Caco-2 (cell line): ENCODE measurements around the gene WDR82. TPM values are rescaled to one million over a fixed set of nuclear protein-coding genes. Genes with fewer than 3 reads are reported as not detected.

Experiments
- BruUV-seq: library from RNA; stranded (reverse); fragments of 400-500 nt; replicated peaks from 2 replicates; lab custom pipeline; 2021; lab: Mats Ljungman, UMichigan
- CTCF ChIA-PET: fragments of 300-600 bp; sonication (Branson Sonifier 250); formaldehyde crosslinking; loops from one replicate; lab custom pipeline; 2022; ENCODE audit warnings: antibody characterized with exemption; lab: Charles Lee
- POLR2A ChIA-PET: fragments of 300-600 bp; sonication (Branson Sonifier 250); formaldehyde crosslinking; loops from one replicate; lab custom pipeline; 2022; ENCODE audit warnings: antibody characterized with exemption; lab: Charles Lee
- DNase-seq, 2 experiments: peaks; one replicate each; pipeline versions ENCODE4 v3.0.0 to v3.0.0-alpha.2; 2020 to 2022
- H3K27me3 ChIP-seq: replicated peaks from 2 replicates; pipeline ENCODE4 v1.6.0; 2011; ENCODE audit warnings: low read length; ENCODE audit not compliant: control insufficient read depth, insufficient read depth
- H3K36me3 ChIP-seq: 2 replicates; pipeline ENCODE4 v1.5.1; 2011; ENCODE audit warnings: low read length; ENCODE audit not compliant: control insufficient read depth, insufficient read depth
- H3K4me1 ChIP-seq: fragments of 250-450 bp; sonication (Bioruptor Pico); 2 replicates; pipeline ENCODE4 v1.5.1; 2020; ENCODE audit warnings: mild to moderate bottlenecking
- H3K4me3 ChIP-seq: 2 replicates; pipeline ENCODE4 v1.5.1; 2011; ENCODE audit warnings: low read depth, mild to moderate bottlenecking, control low read depth, low read length
- H3K9me3 ChIP-seq: fragments of 250-450 bp; sonication (Bioruptor Pico); 2 replicates; pipeline ENCODE4 v1.5.1; 2020; ENCODE audit warnings: mild to moderate bottlenecking, moderate library complexity
- H3K27ac Mint-ChIP-seq: one replicate; pipeline ENCODE4 v1.8.0; 2022; ENCODE audit warnings: mixed read lengths; ENCODE audit not compliant: unreplicated experiment
- H3K27me3 Mint-ChIP-seq: one replicate; pipeline ENCODE4 v1.8.0; 2022; ENCODE audit warnings: mixed read lengths; ENCODE audit not compliant: insufficient read depth, unreplicated experiment
- H3K36me3 Mint-ChIP-seq: one replicate; pipeline ENCODE4 v1.8.0; 2022; ENCODE audit warnings: mild to moderate bottlenecking, mixed read lengths; ENCODE audit not compliant: insufficient read depth, unreplicated experiment
- H3K4me1 Mint-ChIP-seq: one replicate; pipeline ENCODE4 v1.8.0; 2022; ENCODE audit warnings: low read depth, mixed read lengths; ENCODE audit not compliant: unreplicated experiment
- H3K4me3 Mint-ChIP-seq: one replicate; pipeline ENCODE4 v1.8.0; 2022; ENCODE audit warnings: mild to moderate bottlenecking, moderate library complexity, mixed read lengths; ENCODE audit not compliant: unreplicated experiment
- H3K9me3 Mint-ChIP-seq: one replicate; pipeline ENCODE4 v1.8.0; 2022; ENCODE audit warnings: mixed read lengths; ENCODE audit not compliant: unreplicated experiment
- CTCF ChIP-seq, 2 experiments: fragments of 200-600 bp in 1 of 2; IDR thresholded peaks; 1 replicate in 1 of 2; 2 replicates in 1 of 2; pipeline versions ENCODE4 v1.5.1 to v1.8.0; 2011 to 2022; ENCODE audit warnings: antibody characterized with exemption in 1 of 2, control low read depth in 1 of 2, inconsistent platforms in 1 of 2, low read depth in 1 of 2, low read length in 1 of 2, mild to moderate bottlenecking in 1 of 2, moderate library complexity in 1 of 2; ENCODE audit not compliant: insufficient read depth in 1 of 2, severe bottlenecking in 1 of 2, unreplicated experiment in 1 of 2
- intact Hi-C: fragments of 100-400 bp; cut with micrococcal nuclease; formaldehyde crosslinking; loops from one replicate; pipeline ENCODE4 v1.10.0; 2022; ENCODE audit not compliant: unreplicated experiment
- total RNA-seq: library from RNA; stranded (reverse); gene quantifications from 2 replicates; pipeline ENCODE4 v1.2.3, GENCODE V29; 2022

Gene WDR82
- total RNA-seq, 1 experiment from 2014 or later, result 67.1 TPM

DNA sequence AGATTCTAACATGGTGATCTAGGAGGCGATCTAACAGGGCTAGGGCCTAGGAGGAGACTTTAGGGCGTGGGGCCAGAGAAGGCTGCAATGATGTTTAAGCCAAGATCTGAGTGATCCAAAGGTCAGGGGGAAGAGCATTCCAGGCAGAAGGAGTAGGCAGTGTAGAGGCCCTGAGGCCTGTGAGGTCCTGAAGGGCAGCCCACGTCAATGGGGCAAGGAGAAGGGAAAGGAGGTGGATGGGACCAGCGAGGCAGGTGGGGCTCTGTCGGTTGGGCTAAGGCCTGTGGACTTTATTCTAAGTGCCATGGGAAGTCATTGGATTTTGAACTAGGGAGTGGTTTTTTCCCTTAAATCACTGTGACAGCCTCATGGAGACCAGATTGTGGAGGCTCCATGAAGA is 27.5 kb upstream of the WDR82 start:
- H3K27me3 ChIP-seq, result no peaks in the 10 kb centered on the region
- peaks cover 13% of the 10 kb centered on the region for H3K4me1 Mint-ChIP-seq
- DNase-seq, result no peak
- H3K9me3 Mint-ChIP-seq, result no peaks in the 10 kb centered on the region
- intact Hi-C loops, result no loop called here
- H3K4me3 ChIP-seq, result no peak overlapping the region
- H3K27ac Mint-ChIP-seq, result peak overlapping the region; percentile 8
- ChIA-PET CTCF (no interaction called here), POLR2A (no interaction called here)
- H3K27me3 Mint-ChIP-seq, result no peaks in the 10 kb centered on the region
- no peaks in the 10 kb centered on the region for H3K36me3 ChIP-seq
- TF ChIP-seq CTCF (IDR thresholded peaks at IDR 0.05; ENCODE audit: insufficient read depth in 1 of 2, low read depth in 1 of 2, low read length in 1 of 2, severe bottlenecking in 1 of 2, unreplicated experiment in 1 of 2), result no peak
- peaks cover 4% of the 10 kb centered on the region for H3K36me3 Mint-ChIP-seq
- H3K4me1 ChIP-seq, result peaks cover 16% of the 10 kb centered on the region
- no TSS peak for BruUV-seq
- no peak overlapping the region for H3K4me3 Mint-ChIP-seq
- no peaks in the 10 kb centered on the region for H3K9me3 ChIP-seq

GRCh38 chr3:52303811-52304210 is 25.4 kb upstream of the WDR82 start:
- H3K27ac Mint-ChIP-seq, result no peak overlapping the region
- CTCF ChIA-PET, result no interaction called here
- peaks cover 35% of the 10 kb centered on the region for H3K4me1 ChIP-seq

GRCh38 chr3:52302426-52303145 is 24.1 kb upstream of the WDR82 start:
- no peak for DNase-seq
- Histone ChIP-seq H3K4me1 (peaks cover 48% of the 10 kb centered on the region), H3K36me3 (no peaks in the 10 kb centered on the region), H3K9me3 (no peaks in the 10 kb centered on the region), H3K27me3 (no peaks in the 10 kb centered on the region), H3K4me3 (no peak overlapping the region)
- no peak for TF ChIP-seq CTCF (IDR thresholded peaks at IDR 0.05; ENCODE audit: insufficient read depth in 1 of 2, low read depth in 1 of 2, low read length in 1 of 2, severe bottlenecking in 1 of 2, unreplicated experiment in 1 of 2)
- intact Hi-C loops, result no loop called here
- CTCF ChIA-PET, result no interaction called here
- Mint-ChIP-seq H3K27ac (no peak overlapping the region), H3K4me3 (no peak overlapping the region), H3K4me1 (peaks cover 38% of the 10 kb centered on the region), H3K36me3 (peaks cover 35% of the 10 kb centered on the region), H3K9me3 (no peaks in the 10 kb centered on the region), H3K27me3 (no peaks in the 10 kb centered on the region)
- POLR2A ChIA-PET, result no interaction called here
- BruUV-seq, result no TSS peak

More at GRCh38 chr3:52303811-52304210, 25.4 kb upstream of the WDR82 start:
- no peak for TF ChIP-seq CTCF (IDR thresholded peaks at IDR 0.05; ENCODE audit: insufficient read depth in 1 of 2, low read depth in 1 of 2, low read length in 1 of 2, severe bottlenecking in 1 of 2, unreplicated experiment in 1 of 2)
- no peaks in the 10 kb centered on the region for H3K9me3 Mint-ChIP-seq
- H3K36me3 ChIP-seq, result no peaks in the 10 kb centered on the region
- no peaks in the 10 kb centered on the region for H3K27me3 Mint-ChIP-seq
- DNase-seq, result no peak
- H3K36me3 Mint-ChIP-seq, result peaks cover 23% of the 10 kb centered on the region
- intact Hi-C loops, result no loop called here
- POLR2A ChIA-PET, result no interaction called here
- no peak overlapping the region for H3K4me3 ChIP-seq
- H3K27me3 ChIP-seq, result no peaks in the 10 kb centered on the region
- no peak overlapping the region for H3K4me3 Mint-ChIP-seq
- no TSS peak for BruUV-seq
- peaks cover 34% of the 10 kb centered on the region for H3K4me1 Mint-ChIP-seq
- H3K9me3 ChIP-seq, result no peaks in the 10 kb centered on the region
